Lower leg skin (tissue), 3 donors: ENCODE results near the gene GIT2.

Source experiments
- CTCF ChIP-seq, 3 donors: fragments of 450-650 bp; IDR thresholded peaks; one replicate each; pipeline ENCODE4 v1.5.1; 2016; ENCODE audit warnings: antibody characterized with exemption in 3 of 3, mild to moderate bottlenecking in 3 of 3, moderate library complexity in 2 of 3
- POLR2A ChIP-seq, 2 donors: fragments of 450-650 bp; IDR thresholded peaks; one replicate each; pipeline ENCODE4 v1.6.1; 2016 to 2017; ENCODE audit warnings: antibody characterized with exemption in 2 of 2, mild to moderate bottlenecking in 1 of 2, moderate library complexity in 1 of 2

DNA sequence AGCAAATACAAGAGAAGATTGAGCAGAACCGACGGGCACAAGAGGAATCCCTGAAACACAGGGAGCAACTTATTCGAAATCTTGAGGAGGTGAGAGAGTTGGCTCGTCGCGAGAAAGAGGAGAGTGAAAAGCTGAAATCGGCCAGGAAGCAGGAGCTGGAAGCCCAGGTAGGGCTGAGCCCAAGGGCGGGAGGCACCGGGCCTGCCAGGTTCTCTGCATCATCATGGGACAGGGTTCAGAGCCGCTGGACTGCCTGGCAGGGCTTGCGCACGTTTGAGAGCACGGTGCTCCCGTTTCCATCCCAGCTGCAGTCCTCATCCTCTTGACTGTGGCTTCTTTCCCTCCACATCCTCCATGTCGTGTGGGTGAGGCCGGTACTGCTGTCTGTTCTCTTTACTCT lies 81.7 kb downstream of the GIT2 start:
- TF ChIP-seq CTCF (IDR thresholded peaks at IDR 0.05) (no peak), POLR2A (IDR thresholded peaks at IDR 0.05) (no peak)
